DMS153 treated with DMSO at 0.1 percent for 48 hours (cell line): ENCODE data around the gene CUX1.
A peak's percentile ranks its signal among the peaks of the same experiment; 100 is the strongest.
"Not testable (repeated sequence)": the region's sequence is repeated elsewhere in the genome, so short reads cannot be mapped to it uniquely, and the experiment has no call there.

Experiments used
- DNase-seq: peaks from one replicate; lab custom pipeline; 2025; ENCODE audit not compliant: unreplicated experiment; lab: John Stamatoyannopoulos, UW

The CUX1 gene

DNA sequence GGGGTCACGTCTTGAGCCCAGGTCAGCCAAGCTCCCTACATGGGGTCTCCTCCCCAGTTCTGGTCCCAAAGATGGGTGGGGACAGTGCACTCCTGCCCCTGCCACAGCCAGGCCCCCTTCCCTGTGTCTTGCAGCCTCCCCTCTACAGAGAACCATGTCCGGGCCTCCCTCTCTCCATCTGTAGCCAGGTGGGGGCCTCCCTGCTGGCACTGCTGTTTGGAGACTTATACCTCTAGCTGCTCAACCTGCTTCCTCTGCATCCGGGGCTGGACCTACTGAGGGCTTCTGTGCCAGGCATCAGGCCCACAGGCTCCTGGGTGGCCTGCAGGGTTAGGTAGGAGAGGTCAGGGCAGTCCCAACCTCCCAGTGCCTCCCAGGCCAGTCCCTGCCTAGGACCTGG lies 477.2 kb downstream of the CUX1 start:
- DNase-seq: no peak

DNA sequence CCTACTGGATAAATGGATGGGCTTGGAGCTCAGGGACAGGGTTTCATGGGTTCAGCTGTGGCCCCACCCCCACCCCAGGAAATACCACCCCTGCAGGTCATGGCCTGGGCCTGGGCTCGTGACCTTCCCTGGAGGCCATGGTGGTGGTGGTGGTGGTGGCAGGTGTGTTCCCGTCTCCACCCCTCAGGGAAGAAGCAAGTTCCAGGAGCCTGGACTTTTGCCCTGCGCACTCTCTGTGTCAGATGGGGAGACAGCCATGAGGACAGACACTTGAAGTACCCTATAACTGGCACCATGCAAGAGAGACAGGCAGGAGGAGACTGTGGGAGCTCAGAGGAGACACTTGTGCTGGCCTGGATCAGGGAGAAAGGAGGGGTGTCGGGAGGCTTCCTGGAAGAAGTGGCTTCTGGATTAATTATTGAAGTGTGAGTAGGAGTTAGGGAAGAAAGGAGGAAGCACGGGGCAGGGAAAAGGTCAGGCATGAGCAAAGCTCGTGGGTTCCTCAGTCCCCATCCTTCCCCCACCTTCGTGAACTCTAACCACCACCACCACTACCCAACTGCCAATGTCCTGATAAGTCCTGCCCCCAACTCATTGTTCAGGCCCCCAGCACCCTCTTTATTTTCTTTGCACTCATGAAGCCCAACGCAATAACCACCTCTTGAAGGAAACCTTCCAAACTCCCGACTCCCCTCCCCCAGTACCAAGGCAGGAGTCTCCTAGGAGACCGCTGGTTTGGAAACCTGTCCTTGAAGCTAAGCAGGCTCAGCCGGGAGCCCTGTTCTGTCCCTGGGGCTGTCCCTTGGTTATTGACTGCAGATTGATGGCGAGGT lies 478.1 kb downstream of the CUX1 start:
- no peak for DNase-seq

DNA sequence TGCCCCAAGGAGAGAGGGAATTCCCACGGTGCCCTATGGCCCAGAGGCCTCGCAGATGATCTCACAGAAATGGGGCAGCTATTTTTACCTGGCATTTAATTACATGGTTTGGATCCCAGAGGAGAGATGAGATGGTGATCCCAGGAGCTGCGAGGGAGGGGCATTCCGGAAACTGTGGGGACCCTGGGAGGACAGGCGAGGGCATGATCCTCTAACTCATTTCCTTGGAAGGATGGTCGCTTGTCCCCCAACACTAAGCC lies 478.7 kb downstream of the CUX1 start:
- DNase-seq: no peak

DNA sequence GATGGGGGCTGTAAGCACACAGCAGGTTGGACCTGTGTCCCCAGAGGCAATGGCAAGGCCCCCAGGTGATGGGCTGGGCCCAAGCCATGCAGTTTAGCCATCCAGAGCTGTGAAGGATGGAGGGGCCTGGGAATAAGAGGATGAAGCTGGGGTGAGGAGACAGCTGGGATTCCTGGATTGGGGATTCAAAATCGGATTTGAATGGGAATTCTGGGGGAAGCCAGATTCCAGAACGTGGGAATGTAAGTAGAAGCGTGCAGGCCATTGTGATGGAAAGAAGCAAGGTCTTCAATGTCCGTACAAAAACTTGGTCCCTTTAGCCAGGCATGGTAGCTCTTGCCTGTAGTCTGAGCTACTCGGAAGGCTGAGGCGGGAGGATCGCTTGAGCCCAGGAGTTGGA lies 479.1 kb downstream of the CUX1 start:
- DNase-seq: no peak

DNA sequence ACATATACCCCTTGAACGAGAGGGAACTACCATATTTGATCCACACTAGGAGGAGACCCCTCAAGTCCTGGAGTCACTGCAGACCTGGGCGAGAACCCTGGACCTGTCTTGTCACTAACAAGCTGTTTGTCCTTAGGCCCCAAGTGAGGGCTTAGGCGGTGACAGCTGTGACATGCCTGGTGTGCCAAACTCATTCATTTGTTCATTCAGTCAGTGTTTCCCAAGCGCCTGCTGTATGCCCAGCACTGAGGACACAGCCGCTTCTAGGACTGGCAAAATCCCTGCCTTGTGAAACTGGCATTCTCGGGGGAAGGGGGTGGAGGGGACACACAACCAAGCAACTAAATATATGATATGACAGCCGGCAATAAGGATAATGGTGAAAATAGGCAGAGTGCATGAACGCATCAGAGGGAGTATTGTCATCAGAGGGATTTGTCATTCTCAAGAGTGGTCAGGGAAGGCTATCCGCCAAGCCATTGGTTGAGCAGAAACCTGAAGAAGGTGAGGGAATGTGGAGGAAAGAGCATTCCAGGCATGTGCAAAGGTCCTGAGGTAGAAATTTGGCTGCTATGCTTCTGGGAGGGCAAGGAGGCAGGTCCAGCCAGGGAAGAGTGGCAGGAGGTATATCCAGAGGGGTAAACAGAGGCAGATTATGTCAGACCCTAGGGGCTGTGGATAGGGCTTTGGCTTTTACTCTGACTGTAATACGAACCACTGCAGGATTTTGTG lies 480.2 kb downstream of the CUX1 start:
- DNase-seq: no peak

DNA sequence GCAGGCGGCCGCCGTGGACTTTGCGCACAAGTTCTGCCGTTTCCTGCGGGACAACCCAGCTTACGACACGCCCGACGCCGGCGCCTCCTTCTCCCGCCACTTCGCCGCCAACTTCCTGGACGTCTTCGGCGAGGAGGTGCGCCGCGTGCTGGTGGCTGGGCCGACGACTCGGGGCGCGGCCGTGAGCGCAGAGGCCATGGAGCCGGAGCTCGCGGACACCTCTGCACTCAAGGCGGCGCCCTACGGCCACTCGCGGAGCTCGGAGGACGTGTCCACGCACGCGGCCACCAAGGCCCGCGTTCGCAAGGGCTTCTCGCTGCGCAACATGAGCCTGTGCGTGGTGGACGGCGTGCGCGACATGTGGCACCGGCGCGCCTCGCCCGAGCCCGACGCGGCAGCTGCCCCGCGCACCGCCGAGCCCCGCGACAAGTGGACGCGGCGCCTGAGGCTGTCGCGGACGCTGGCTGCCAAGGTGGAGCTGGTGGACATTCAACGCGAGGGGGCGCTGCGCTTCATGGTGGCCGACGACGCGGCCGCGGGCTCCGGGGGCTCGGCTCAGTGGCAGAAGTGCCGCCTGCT lies 483.3 kb downstream of the CUX1 start:
- no peak for DNase-seq

DNA sequence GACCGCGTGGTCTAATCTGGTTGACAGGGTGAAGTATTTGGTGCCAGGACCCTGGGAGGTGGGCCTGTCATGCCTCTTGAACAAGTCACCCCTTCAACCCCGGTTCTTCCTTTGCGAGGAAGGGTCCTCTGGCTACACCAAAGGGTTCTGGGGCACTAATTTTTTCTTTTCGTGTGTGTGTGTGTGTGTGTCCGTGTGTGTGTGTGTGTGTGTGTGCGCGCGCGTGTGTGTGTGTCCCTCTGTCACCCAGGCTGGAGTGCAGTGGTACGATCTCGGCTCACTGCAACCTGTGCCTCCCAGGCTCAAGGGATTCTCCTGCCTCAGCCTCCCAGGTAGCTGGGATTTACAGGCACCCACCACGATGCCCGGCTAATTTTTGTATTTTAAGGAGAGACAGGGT lies 483.9 kb downstream of the CUX1 start:
- not testable (repeated sequence) for DNase-seq

DNA sequence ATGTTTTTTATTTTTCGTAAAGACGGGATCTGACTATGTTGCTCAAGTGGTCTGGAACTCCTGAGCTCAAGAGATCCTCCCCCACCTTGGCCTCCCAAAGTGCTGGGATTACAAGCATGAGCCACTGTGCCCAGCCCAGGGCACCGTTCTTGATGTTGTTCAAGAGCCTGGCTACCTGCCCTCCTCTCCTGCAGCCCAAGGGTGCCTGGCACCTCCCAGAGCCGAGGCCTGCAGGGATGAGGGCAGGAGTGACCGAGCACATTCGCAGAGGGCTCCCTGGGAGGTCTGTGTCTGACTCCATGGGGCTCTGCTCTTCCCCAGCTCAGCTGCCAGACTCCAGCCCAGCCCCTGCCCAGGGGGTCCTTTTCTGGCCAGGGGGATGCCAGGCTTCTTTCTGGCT lies 484.6 kb downstream of the CUX1 start:
- no peak for DNase-seq

DNA sequence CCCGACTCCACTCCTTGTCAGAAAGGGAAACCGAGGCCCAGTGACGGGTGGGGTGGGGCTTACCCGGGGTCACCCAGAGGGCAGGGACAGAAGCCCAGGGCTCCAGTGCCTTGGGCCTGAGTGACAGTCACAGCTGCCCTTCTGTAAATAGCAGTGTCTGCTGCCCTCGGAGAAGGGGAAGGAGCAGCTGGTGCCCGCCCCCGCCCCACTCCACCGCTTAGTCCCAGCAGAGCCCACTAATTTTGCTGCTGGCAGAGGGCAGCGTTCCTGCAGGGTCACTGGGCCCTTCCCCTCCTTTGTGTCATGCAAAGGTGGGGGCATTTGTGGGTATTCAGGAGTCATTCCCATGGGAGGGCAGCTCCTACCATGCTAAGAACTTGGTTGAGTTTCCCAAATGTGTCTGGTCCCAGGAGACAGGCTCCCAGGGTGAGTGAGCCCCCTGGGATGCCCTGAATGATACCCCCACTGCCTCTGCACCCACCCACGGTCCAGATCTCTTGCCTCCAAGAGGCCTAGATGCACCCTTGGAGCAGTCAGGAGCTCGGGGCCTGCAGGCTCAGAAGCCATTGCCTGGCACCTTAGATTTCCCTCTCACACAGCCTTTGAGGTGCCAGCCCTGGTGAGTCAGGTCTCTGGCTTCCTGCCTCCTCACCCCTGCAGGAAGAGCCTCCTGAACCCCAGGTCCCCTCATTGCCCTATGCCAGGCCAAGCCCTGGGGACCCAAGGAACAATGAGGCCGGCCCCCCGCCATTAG lies 486.4 kb downstream of the CUX1 start:
- DNase-seq: no peak

DNA sequence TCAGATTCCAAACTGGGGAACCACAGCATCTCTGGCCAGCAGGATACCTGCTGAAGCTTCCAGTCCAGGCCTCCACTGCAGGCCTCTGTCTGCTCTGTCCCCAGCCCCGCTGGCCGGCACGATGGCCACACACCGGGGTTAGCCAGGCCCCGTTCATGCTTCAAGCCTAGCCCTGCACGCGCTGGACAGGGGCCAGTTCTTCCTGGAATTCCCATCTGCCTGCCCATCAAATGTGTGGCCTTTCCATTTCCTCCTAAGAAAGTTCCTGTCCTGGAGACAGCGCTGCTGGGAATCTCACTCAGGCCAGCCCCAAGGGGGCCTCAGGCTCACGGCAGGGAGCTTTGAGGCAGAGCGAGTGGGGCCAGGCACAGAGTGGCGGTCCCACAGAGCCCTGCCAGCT lies 487.2 kb downstream of the CUX1 start:
- DNase-seq: no peak

DNA sequence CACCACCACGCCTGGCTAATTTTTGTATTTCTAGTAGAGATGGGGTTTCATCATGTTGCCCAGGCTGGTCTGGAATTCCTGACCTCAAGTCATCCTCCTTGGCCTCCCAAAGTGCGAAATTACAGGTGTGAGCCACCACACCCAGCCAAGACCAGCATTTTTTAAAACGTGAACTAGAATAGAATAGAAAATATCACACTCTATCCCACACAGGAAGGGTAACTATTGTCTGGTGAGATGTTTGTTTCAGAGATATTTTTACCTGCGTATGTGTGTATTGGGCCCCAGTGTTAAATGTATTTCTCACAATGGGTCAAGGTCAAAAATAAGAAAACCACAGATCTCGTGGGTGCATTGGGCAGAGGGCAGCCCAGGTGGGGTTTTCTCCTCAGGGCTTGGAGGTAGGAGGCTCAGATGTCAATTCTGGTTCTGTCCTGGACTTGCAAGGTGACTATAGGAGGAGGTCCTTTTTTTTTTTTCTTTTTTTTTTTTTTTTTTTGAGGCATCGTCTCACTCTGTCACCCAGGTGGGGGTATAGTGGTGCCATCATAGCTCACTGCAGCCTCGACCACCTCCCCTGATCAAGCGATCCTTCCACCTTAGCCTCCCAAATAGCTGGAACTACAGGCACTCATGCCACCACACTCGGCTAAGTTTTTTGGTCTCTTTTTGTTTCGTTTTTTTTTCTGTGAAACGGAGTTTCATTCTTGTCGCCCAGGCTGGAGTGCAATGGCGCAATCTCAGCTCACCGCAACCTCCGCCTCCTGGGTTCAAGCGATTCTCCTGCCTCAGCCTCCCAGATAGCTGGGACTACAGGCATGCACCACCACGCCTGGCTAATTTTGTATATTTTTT lies 488.2 kb downstream of the CUX1 start:
- no peak for DNase-seq

DNA sequence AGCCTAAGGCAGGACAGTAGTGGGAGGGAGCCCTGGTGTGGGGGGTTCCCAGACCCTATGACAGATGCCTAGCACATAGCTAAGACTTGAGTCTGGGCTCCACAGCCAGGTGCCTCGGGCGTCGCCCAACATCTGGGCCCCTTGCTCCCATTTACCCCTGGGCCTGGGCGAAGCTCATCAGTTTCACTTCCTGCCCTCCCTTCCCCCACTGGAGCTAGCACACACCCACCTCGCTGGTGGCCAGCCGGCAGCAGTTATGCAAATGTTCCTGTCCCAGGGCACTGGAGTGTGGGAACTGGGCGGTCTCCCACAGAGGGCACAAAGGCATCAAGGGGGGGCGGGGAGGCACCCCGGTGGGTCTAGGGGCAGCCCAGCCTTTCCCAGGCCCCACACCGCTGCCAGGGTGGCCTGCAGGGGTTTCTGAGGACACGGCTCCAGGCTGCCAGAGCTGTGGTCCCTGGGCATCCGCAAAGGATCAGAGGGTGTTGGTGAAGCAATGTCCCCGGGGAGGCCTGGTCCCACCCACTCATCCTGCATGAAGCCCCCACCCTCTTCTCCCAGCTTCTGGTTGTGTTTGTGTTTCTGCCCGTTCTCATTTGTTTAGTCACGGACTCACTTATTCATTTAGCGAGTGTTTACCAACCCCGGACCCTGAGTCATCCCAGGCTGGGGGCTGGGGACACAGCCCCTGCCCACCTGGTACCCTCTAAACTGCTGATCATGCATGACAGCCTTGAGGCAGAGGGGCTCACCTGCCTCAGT lies 489.7 kb downstream of the CUX1 start:
- peak; percentile 39 for DNase-seq

DNA sequence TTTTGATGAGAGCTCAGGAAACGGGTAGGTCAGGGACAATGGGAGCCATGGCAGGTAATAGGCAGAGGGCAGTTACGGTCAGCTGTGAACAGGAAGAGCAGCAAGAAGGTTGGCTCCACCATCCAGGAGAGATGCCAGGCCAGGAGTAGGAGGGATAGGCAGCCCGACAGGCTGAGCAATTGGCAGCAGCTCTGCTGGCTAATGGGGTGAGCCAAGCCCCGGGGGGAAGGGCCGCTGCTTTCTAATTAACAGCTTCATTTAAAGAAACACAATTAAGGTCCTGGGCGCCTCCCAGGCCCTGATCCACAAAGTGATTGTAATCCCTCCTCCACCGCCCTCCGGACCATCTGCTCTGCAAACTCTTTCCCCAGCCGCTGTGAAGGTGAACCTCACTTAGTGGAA lies 493.0 kb downstream of the CUX1 start:
- no peak for DNase-seq

DNA sequence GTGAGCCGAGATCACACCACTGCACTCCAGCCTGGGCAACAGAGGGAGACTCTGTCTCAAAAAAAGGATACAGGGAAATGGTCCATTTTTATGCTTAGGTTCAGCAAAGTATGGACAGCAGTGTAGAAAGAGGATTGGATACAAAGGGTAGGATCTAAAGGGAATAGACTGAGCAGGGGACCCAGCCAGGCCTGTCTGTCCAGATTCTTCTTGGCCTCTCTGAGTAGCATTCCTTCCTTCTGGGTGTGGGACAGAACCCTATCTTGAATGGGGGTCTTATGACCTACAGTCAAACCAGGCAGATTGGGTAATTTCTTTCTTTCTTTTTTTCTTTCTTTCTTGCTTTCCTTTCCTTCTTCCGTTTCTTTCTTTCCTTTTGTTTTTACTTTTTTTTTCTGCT lies 494.9 kb downstream of the CUX1 start:
- DNase-seq: no peak

DNA sequence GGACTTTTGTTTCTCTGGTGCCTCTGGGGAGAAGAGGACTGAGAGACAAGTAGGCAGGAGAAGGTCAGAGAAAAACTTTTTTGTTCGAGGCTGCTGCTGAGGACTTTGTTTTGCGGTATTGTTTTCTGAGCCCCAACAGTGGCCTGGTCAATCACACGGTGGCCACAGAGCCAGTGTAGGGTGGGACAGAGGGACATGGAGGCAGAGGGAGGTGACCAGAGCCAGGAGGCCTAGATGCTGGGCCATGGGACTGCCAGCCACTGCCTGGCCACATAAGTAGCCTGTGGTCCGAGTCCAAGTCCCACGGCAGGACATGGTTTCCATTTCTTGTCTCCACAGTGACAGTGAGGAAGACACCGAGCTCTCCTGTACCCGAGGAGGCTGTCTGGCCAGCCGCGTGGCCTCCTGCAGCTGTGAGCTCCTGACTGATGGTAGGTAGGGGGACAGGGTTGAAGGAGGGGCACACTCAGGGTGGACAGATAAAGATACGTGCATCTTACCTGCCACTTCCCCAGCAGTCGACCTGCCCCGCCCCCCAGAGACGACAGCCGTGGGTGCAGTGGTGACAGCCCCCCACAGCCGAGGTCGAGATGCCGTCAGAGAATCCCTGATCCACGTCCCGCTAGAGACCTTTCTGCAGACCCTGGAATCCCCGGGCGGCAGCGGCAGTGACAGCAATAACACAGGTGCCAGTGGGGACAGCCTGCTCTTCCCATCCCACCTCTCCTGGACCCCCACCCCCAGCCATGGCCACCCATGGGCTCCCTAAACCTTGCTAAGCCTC lies 496.8 kb downstream of the CUX1 start:
- no peak for DNase-seq

DNA sequence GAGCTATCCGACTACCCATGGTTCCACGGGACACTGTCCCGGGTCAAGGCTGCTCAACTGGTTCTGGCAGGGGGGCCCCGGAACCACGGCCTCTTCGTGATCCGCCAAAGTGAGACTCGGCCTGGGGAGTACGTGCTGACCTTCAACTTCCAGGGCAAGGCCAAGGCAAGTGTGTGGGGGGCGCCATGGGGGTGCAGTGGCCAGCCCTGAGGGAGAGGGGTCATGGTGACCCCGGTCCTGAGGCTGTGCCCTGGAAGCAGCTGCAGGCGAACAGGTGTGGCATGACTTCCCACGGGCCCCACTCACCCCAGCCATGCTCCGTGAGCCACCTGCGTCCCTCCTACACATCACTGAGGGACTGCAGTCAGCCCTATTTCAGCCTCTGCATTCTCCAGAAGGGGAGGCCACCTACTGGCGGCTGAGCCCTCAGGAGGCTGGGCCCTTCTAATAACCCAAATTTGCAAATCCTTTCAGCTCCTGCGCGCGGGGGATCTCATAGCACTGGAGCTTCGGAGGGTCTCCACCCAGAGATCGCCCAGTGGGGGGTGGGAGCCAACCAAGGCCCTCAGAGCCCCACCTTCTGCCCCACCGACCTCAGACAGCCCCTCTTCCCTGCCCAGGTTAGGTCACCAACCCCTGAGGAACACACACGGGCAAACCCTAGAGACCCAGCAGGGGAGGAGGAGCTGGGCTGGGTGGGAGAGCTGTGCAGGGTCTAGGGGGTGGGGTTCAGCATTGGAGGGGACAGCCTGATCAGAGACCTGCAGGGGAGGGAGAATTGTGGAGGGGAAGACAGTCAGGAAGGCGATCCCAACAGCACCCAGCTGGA lies 500.0 kb downstream of the CUX1 start:
- DNase-seq: no peak

DNA sequence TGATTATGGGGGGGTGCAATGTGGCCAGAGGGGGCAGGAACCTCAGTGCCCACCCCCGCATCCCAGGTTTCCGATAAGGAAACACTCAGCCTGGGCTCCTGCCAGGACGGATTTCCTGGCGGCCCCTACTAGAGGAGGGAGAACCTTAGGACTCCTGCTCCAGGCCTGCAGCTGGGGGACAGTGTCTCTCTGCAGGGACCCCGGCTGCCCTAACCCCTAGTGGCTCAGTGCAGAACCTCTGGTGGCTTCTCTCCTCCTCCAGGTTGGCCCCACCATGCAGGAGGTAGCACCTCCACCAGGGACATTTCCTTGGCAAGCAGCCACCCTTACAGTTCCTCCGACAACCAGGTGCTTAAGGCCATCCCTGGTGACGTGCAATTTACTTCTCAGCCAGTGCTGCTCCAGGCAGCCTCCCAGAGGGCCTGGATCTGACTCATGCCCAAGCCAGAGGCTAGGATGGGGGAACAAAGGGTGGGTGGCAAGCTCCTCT lies 501.1 kb downstream of the CUX1 start:
- peak; percentile 0 for DNase-seq

DNA sequence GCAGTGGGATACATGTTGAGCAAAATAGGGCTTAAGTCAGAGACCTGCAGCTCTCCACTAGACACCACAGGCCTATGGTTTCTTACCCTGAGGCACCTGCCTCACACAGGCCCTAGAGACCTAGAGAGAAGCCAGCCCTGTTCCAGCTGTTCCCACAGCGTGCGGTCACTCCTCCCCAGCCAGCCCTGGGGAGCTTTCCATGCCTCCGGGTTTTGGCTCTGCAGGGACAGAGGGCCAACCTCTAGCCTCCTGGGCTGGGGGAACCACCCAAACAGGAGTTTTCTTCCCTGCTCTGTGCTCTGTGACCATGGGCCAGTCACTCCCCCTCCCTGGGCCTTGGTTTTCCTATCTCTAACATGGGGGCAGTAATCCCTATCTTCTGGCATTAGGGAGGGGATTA lies 502.2 kb downstream of the CUX1 start:
- DNase-seq: no peak
